Esophagus muscularis mucosa (tissue), 4 donors: ENCODE results near the gene POT1. TPM values are rescaled to one million over a fixed set of nuclear protein-coding genes. Genes with fewer than 3 reads are reported as not detected.

Source experiments
- DNase-seq: peaks from one replicate; pipeline ENCODE4 v3.0.0-alpha.2; 2017; ENCODE audit errors: extremely low spot score
- H3K27ac ChIP-seq, 4 donors: fragments of 200-600 bp; sonication (generic); replicated peaks in 1 of 4; 1 replicate in 3 of 4; 2 replicates in 1 of 4; pipeline ENCODE4 v1.5.1; 2016 to 2019; ENCODE audit warnings: mild to moderate bottlenecking in 1 of 4
- H3K27me3 ChIP-seq, 4 donors: fragments of 200-600 bp; sonication (generic); one replicate each; pipeline versions ENCODE4 v1.5.1 to v1.6.0; 2016 to 2019
- H3K36me3 ChIP-seq, 4 donors: fragments of 200-600 bp; sonication (generic); one replicate each; pipeline ENCODE4 v1.5.1; 2016 to 2019
- H3K4me1 ChIP-seq, 4 donors: fragments of 200-600 bp; sonication (generic); one replicate each; pipeline ENCODE4 v1.5.1; 2016 to 2019
- H3K4me3 ChIP-seq, 4 donors: fragments of 200-600 bp; sonication (generic); 1 replicate in 2 of 4; 2 replicates in 2 of 4; pipeline ENCODE4 v1.5.1; 2016 to 2019; ENCODE audit warnings: mild to moderate bottlenecking in 4 of 4, moderate library complexity in 1 of 4
- H3K9me3 ChIP-seq, 4 donors: fragments of 200-600 bp; sonication (generic); 1 replicate in 3 of 4; 2 replicates in 1 of 4; pipeline ENCODE4 v1.5.1; 2016 to 2019
- CTCF ChIP-seq, 3 experiments: fragments of 200-600 bp in 2 of 3; fragments of 450-650 bp in 1 of 3; sonication (generic) in 2 of 3; IDR thresholded peaks; one replicate each; pipeline ENCODE4 v1.5.1; 2017 to 2019; ENCODE audit warnings: antibody characterized with exemption in 3 of 3, mild to moderate bottlenecking in 2 of 3, moderate library complexity in 1 of 3
- EP300 ChIP-seq: sonication (generic); formaldehyde crosslinking; IDR thresholded peaks from one replicate; pipeline ENCODE4 v1.6.1; 2017; ENCODE audit warnings: antibody characterized with exemption
- POLR2A ChIP-seq: fragments of 450-650 bp; IDR thresholded peaks from one replicate; pipeline ENCODE4 v1.6.1; 2017; ENCODE audit warnings: antibody characterized with exemption, moderate library complexity, mild to moderate bottlenecking, low read depth
- POLR2AphosphoS5 ChIP-seq, 2 donors: sonication (generic); formaldehyde crosslinking; IDR thresholded peaks; one replicate each; pipeline ENCODE4 v1.6.1; 2017; ENCODE audit warnings: antibody characterized with exemption in 2 of 2
- WGBS: methylation state at CpG from one replicate; pipeline ENCODE4 v1.1.5; 2018; 5-methylcytosine and 5-hydroxymethylcytosine counted together
- intact Hi-C: fragments of 100-400 bp; cut with DNase I; formaldehyde crosslinking; loops from one replicate; pipeline ENCODE4 v1.15.1; 2023
- total RNA-seq, 4 donors: library from RNA; depleted of rRNA; stranded (reverse); fragments of >200 nt; gene quantifications; one replicate each; pipeline versions ENCODE4 v1.1.0 to v1.2.1, GENCODE V29; 2016

POT1 gene
- total RNA-seq, 4 donors from 2014 or later = 19.4 to 31.6 (median 20.5) TPM

DNA sequence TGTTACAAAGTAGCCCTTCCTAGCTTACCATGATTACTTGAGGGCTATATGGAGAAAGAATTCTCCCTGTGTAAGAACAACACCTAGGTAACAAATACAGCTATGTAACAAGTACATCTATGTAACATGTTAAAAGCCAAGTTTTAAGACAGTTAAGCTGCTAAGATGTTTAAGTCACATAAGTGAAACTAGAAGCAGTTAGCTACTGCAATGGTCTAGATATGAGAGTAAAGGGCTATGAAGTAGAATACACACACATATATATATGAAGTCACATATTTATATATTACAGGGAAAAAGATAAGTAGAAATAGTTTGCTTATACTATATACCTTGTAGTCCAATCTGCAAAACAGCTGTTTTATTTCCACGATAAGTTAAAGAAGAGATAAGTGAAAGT is 14.4 kb downstream of the POT1 start:
- peaks cover 0 to 4% (median 0%) of the 10 kb centered on the region in 4 donors for H3K4me1 ChIP-seq
- WGBS = 95% methylated on average over 1 of the region's 1 CpG
- intact Hi-C loops = no loop called here
- no peak for DNase-seq
- H3K36me3 ChIP-seq = peaks cover 0 to 15% (median 5%) of the 10 kb centered on the region in 4 donors
- no peaks in the 10 kb centered on the region for H3K9me3 ChIP-seq
- no peak overlapping the region for H3K4me3 ChIP-seq
- no peaks in the 10 kb centered on the region for H3K27me3 ChIP-seq
- TF ChIP-seq EP300 = no peak
- no peak for TF ChIP-seq POLR2A
- no peak for TF ChIP-seq POLR2AphosphoS5 (IDR thresholded peaks at IDR 0.05)
- TF ChIP-seq CTCF (IDR thresholded peaks at IDR 0.05) = no peak
- H3K27ac ChIP-seq = no peak overlapping the region

DNA sequence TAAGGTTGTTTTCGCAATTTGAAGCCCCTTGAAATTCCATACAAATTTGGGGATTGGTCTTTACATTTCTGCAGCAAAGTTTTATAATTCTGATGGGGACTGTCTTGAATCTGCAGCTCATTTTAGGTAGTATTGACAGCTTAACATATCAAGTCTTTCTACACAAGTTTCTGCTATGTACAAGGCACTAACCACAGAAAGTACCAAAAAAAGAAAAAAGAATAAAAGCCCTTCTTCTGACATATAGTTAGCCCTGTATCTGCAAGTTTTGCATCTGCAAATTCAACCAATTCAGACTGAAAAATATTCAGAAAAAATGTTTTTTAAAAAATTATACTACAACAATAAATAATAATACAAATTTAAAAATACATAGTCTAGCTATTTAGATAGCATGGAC is 15.3 kb downstream of the POT1 start:
- WGBS = 2% methylated on average over 1 of the region's 1 CpG
- no peaks in the 10 kb centered on the region for H3K9me3 ChIP-seq
- H3K27me3 ChIP-seq = no peaks in the 10 kb centered on the region
- H3K36me3 ChIP-seq = peaks cover 0 to 15% (median 5%) of the 10 kb centered on the region in 4 donors
- no peak overlapping the region for H3K27ac ChIP-seq
- intact Hi-C loops = no loop called here
- TF ChIP-seq CTCF (IDR thresholded peaks at IDR 0.05) (no peak), EP300 (no peak), POLR2AphosphoS5 (IDR thresholded peaks at IDR 0.05) (no peak)
- H3K4me1 ChIP-seq = peaks cover 0 to 4% (median 0%) of the 10 kb centered on the region in 4 donors
- H3K4me3 ChIP-seq = no peak overlapping the region
- no peak for DNase-seq

DNA sequence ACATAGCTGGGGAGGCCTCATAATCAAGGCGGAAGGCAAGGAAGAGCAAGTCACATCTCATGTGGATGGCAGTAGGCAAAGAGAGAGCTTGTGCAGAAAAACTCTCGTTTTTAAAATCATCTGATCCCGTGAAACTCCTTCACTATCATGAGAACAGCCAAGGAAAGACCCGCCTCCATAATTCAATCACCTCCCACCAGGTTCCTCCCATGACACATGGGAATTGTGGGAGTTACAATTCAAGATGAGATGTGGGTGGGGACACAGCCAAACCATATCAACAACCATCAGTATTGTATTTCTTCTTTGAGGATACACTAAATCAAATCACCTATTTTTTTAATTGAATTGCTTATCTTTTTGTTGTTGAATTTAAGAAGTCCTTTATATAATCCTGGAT is 16.7 kb downstream of the POT1 start:
- no peaks in the 10 kb centered on the region for H3K9me3 ChIP-seq
- H3K4me1 ChIP-seq = peaks cover 0 to 2% (median 0%) of the 10 kb centered on the region in 4 donors
- intact Hi-C loops = no loop called here
- no peak overlapping the region for H3K4me3 ChIP-seq
- no peaks in the 10 kb centered on the region for H3K27me3 ChIP-seq
- H3K27ac ChIP-seq = no peak overlapping the region
- no peak for TF ChIP-seq POLR2AphosphoS5 (IDR thresholded peaks at IDR 0.05)
- TF ChIP-seq EP300 = no peak
- TF ChIP-seq POLR2A = no peak
- no peak for TF ChIP-seq CTCF (IDR thresholded peaks at IDR 0.05)
- H3K36me3 ChIP-seq = peaks cover 0 to 15% (median 5%) of the 10 kb centered on the region in 4 donors
- DNase-seq = no peak
- WGBS = 97% methylated on average over 4 of the region's 4 CpGs

DNA sequence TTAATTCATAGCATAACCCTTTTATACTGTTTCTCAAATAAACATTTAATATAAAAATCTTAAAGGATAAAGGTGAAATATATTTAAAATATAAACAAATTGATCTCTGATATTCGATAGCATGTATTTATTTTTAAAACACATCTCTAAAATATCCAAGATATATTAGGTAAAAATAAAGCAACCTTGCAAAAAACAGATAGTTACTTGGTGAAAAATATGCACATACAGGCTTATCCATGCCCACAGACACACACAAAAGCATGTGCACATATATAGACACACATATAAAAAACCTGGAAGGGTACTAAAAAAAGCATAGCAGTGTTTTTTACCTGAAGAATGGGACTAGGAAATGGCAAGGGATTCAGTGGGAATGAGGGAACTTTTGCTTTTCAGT is 19.8 kb downstream of the POT1 start:
- H3K36me3 ChIP-seq = peaks cover 0 to 8% (median 3%) of the 10 kb centered on the region in 4 donors
- TF ChIP-seq EP300 (no peak), POLR2AphosphoS5 (IDR thresholded peaks at IDR 0.05) (no peak), POLR2A (no peak)
- no peak overlapping the region for H3K4me3 ChIP-seq
- no peak for DNase-seq
- H3K27me3 ChIP-seq = no peaks in the 10 kb centered on the region
- intact Hi-C loops = no loop called here
- 0% methylated on average over 1 of the region's 1 CpG for WGBS
- H3K27ac ChIP-seq = no peak overlapping the region
- H3K4me1 ChIP-seq = no peaks in the 10 kb centered on the region
- no peaks in the 10 kb centered on the region for H3K9me3 ChIP-seq

- Histone ChIP-seq H3K4me1 (no peaks in the 10 kb centered on the region), H3K27me3 (no peaks in the 10 kb centered on the region), H3K27ac (no peak overlapping the region), H3K4me3 (no peak overlapping the region), H3K9me3 (no peaks in the 10 kb centered on the region), H3K36me3 (peaks cover 0 to 4% (median 1%) of the 10 kb centered on the region in 4 donors)
- intact Hi-C loops = no loop called here
- no peak for DNase-seq
- TF ChIP-seq CTCF (IDR thresholded peaks at IDR 0.05) = no peak
- no peak for TF ChIP-seq POLR2A
- TF ChIP-seq EP300 = no peak
- TF ChIP-seq POLR2AphosphoS5 (IDR thresholded peaks at IDR 0.05) = no peak
Observed at GRCh38 chr7:124908259-124908658, 21.4 kb downstream of the POT1 start.
